Transverse colon (tissue), 4 donors: ENCODE results near the gene PCDH12. TPM values are rescaled to one million over a fixed set of nuclear protein-coding genes. Genes with fewer than 3 reads are reported as not detected.

Experiments
- DNase-seq: peaks from one replicate; pipeline ENCODE4 v3.0.0-alpha.2; 2019
- H3K27ac ChIP-seq, 4 donors: fragments of 200-600 bp; sonication (generic); 2 replicates each; pipeline ENCODE4 v1.5.1; 2016 to 2018; ENCODE audit warnings: inconsistent platforms in 4 of 4
- H3K27me3 ChIP-seq: fragments of 200-600 bp; sonication (generic); 2 replicates; pipeline ENCODE4 v1.5.1; 2017; ENCODE audit warnings: inconsistent platforms
- H3K36me3 ChIP-seq, 4 donors: fragments of 200-600 bp; sonication (generic); 2 replicates each; pipeline ENCODE4 v1.5.1; 2017 to 2019; ENCODE audit warnings: inconsistent platforms in 4 of 4
- H3K4me1 ChIP-seq, 4 donors: fragments of 200-600 bp; sonication (generic); 2 replicates each; pipeline ENCODE4 v1.5.1; 2017 to 2020; ENCODE audit warnings: inconsistent platforms in 4 of 4
- H3K4me3 ChIP-seq, 4 donors: fragments of 200-600 bp; sonication (generic); 1 replicate in 1 of 4; 2 replicates in 3 of 4; pipeline versions ENCODE4 v1.5.1 to v1.6.1; 2017 to 2019; ENCODE audit warnings: inconsistent platforms in 4 of 4
- H3K9me3 ChIP-seq, 2 donors: fragments of 200-600 bp; sonication (generic); 2 replicates each; pipeline ENCODE4 v1.5.1; 2017 to 2019; ENCODE audit warnings: inconsistent platforms in 2 of 2
- EP300 ChIP-seq: sonication (generic); formaldehyde crosslinking; IDR thresholded peaks from one replicate; pipeline ENCODE4 v1.6.1; 2017; ENCODE audit warnings: antibody characterized with exemption, low read depth
- POLR2A ChIP-seq: fragments of 450-650 bp; IDR thresholded peaks from one replicate; pipeline ENCODE4 v1.6.1; 2016; ENCODE audit warnings: antibody characterized with exemption, mild to moderate bottlenecking, moderate library complexity
- POLR2AphosphoS5 ChIP-seq, 3 donors: sonication (generic); formaldehyde crosslinking; IDR thresholded peaks; one replicate each; pipeline ENCODE4 v1.6.1; 2016; ENCODE audit warnings: antibody characterized with exemption in 3 of 3
- WGBS, 2 donors: methylation state at CpG; one replicate each; pipeline ENCODE4 v1.1.5; 2018; ENCODE audit warnings: low coverage in 1 of 2; 5-methylcytosine and 5-hydroxymethylcytosine counted together
- in situ Hi-C, 4 donors: fragments of 200-750 bp; cut with MboI; loops; one replicate each; pipeline versions ENCODE4 v1.15.0 to v1.15.1; 2017; ENCODE audit warnings: low sequenced_read_pairs in 3 of 4, low pct_ligation_motif_present in 1 of 4, low pct_unique_long_range_greater_than_20kb in 1 of 4
- intact Hi-C: fragments of 100-400 bp; cut with DNase I; formaldehyde crosslinking; loops from one replicate; pipeline ENCODE4 v1.15.1; 2023; ENCODE audit warnings: low total_unique reads
- total RNA-seq, 4 donors: library from RNA; depleted of rRNA; stranded (reverse); fragments of >200 nt; gene quantifications; one replicate each; pipeline ENCODE4 v1.1.0, GENCODE V29; 2016
- TF ChIP-seq, protein P1 (sequence below), 5 experiments: fragments of 200-600 bp in 3 of 5; fragments of 450-650 bp in 2 of 5; sonication (generic) in 3 of 5; IDR thresholded peaks; 1 replicate in 2 of 5; 2 replicates in 3 of 5; pipeline ENCODE4 v1.5.1; 2016 to 2017; ENCODE audit warnings: antibody characterized with exemption in 5 of 5, inconsistent platforms in 3 of 5, mild to moderate bottlenecking in 2 of 5, moderate library complexity in 1 of 5

The PCDH12 gene
- total RNA-seq, 4 donors from 2014 or later = 0.37 to 0.95 (median 0.68) TPM; not detected in 1

DNA sequence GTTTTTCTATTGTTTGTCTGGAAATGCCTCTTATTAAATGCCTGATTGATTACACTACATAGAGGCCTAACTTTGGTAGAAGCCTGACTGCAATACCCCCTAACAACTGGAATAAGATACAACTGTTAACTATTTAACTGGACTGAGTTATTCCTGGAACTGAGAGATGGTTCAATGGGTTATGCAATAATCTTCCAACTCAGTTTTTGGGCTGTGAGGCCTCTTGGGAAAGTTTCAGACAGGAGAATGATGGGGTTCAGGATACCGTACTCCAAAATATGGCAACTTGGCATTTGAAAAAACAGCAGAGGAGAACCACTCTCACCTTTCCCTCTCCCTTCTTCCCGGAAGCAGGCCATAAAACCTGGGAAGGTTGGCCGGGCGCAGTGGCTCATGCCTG is 60.6 kb downstream of the PCDH12 start:
- Histone ChIP-seq H3K36me3 (no peaks in the 10 kb centered on the region), H3K4me3 (no peak overlapping the region), H3K9me3 (no peaks in the 10 kb centered on the region), H3K27ac (no peak overlapping the region), H3K27me3 (no peaks in the 10 kb centered on the region), H3K4me1 (no peaks in the 10 kb centered on the region)
- in situ Hi-C loops = no loop called here
- intact Hi-C loops = no loop called here
- TF ChIP-seq POLR2A (no peak), EP300 (no peak), POLR2AphosphoS5 (IDR thresholded peaks at IDR 0.05) (no peak)
- TF ChIP-seq, protein P1, sequence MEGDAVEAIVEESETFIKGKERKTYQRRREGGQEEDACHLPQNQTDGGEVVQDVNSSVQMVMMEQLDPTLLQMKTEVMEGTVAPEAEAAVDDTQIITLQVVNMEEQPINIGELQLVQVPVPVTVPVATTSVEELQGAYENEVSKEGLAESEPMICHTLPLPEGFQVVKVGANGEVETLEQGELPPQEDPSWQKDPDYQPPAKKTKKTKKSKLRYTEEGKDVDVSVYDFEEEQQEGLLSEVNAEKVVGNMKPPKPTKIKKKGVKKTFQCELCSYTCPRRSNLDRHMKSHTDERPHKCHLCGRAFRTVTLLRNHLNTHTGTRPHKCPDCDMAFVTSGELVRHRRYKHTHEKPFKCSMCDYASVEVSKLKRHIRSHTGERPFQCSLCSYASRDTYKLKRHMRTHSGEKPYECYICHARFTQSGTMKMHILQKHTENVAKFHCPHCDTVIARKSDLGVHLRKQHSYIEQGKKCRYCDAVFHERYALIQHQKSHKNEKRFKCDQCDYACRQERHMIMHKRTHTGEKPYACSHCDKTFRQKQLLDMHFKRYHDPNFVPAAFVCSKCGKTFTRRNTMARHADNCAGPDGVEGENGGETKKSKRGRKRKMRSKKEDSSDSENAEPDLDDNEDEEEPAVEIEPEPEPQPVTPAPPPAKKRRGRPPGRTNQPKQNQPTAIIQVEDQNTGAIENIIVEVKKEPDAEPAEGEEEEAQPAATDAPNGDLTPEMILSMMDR (IDR thresholded peaks at IDR 0.05) = no peak
- WGBS, 2 donors = 91 to 100% methylated on average over 3 to 4 of the region's 4 CpGs
- DNase-seq = no peak

Other genes starting within 250 kb of the PCDH12 start
- gene PCDH1, start 79.8 kb downstream of the PCDH12 start, total RNA-seq = 100 to 1,000 TPM in 3 of 4 donors, 10 to 100 TPM in 1; 92.5 to 217 (median 164) TPM
- 100 to 1,000 TPM in 3 of 4 donors, 10 to 100 TPM in 1; 92.6 to 270 (median 126) TPM for gene DELE1, start 34.3 kb downstream of the PCDH12 start, total RNA-seq
- gene RNF14, start 10.9 kb upstream of the PCDH12 start, total RNA-seq = 10 to 100 TPM; 15.3 to 66.7 (median 57.1) TPM
- 10 to 100 TPM in 2 of 4 donors, 1 to 10 TPM in 2; 1.6 to 24.8 (median 8.9) TPM for gene GNPDA1, start 54.8 kb upstream of the PCDH12 start, total RNA-seq
- 10 to 100 TPM; 19.1 to 92.2 (median 65.6) TPM for gene NDFIP1, start 150.6 kb upstream of the PCDH12 start, total RNA-seq